C4-2B (cell line): ENCODE measurements around the gene PDCL2.

Experiments
- H3K27ac ChIP-seq: fragments of 450-650 bp; 2 replicates; pipeline ENCODE4 v1.5.1; 2017
- CTCF ChIP-seq: fragments of 450-650 bp; conservative IDR thresholded peaks from 2 replicates; pipeline ENCODE4 v1.5.1; 2017; ENCODE audit warnings: mild to moderate bottlenecking
- ZFX ChIP-seq: fragments of 450-650 bp; IDR thresholded peaks from 2 replicates; pipeline ENCODE4 v1.6.1; 2017

Gene PDCL2

GRCh38 chr4:55578341-55579010, 13.6 kb downstream of the PDCL2 start:
- TF ChIP-seq CTCF (no peak), ZFX (no peak)
- H3K27ac ChIP-seq = no peak overlapping the region

GRCh38 chr4:55575513-55575912, 16.5 kb downstream of the PDCL2 start:
- no peak overlapping the region for H3K27ac ChIP-seq
- TF ChIP-seq ZFX (no peak), CTCF (no peak)

- H3K27ac ChIP-seq = no peak overlapping the region
- TF ChIP-seq ZFX = no peak
Measured at GRCh38 chr4:55574252-55574651, 17.8 kb downstream of the PDCL2 start.

- no peak overlapping the region for H3K27ac ChIP-seq
- TF ChIP-seq ZFX (no peak), CTCF (no peak)
Measured at GRCh38 chr4:55571806-55572205, 20.2 kb downstream of the PDCL2 start.

GRCh38 chr4:55568905-55569504, 23.0 kb downstream of the PDCL2 start:
- H3K27ac ChIP-seq = no peak overlapping the region
- TF ChIP-seq ZFX = no peak
- TF ChIP-seq CTCF = no peak

GRCh38 chr4:55561889-55562288, 30.2 kb downstream of the PDCL2 start:
- H3K27ac ChIP-seq = no peak overlapping the region
- TF ChIP-seq CTCF (no peak), ZFX (no peak)

GRCh38 chr4:55560096-55560495, 31.9 kb downstream of the PDCL2 start:
- no peak overlapping the region for H3K27ac ChIP-seq
- TF ChIP-seq ZFX (no peak), CTCF (no peak)
